Measurements from ENCODE around the gene KCNH1. TPM values are rescaled to one million over a fixed set of nuclear protein-coding genes. Genes with fewer than 3 reads are reported as not detected.

The KCNH1 gene
- total and polyA plus RNA-seq, 2 experiments from 2014 or later = 0.28 TPM; not detected in 1

- Histone ChIP-seq H3K36me3 (ENCODE audit: insufficient read depth) (no peaks in the 10 kb centered on the region), H2AFZ (no peak overlapping the region), H3K4me1 (ENCODE audit: insufficient read depth) (no peaks in the 10 kb centered on the region), H4K20me1 (replicated peaks; ENCODE audit: insufficient read depth) (no peaks in the 10 kb centered on the region; the same call in 1 of the 2 replicates), H3K27ac (ENCODE audit: low read depth) (no peak overlapping the region), H3F3A (replicated peaks; ENCODE audit: low read depth) (no peaks in the 10 kb centered on the region), H3K79me2 (replicated peaks; ENCODE audit: insufficient read depth) (no peaks in the 10 kb centered on the region), H3K9me2 (ENCODE audit: insufficient read depth) (no peaks in the 10 kb centered on the region), H3K4me3 (no peak overlapping the region), H3K4me2 (no peak overlapping the region), H3K27me3 (ENCODE audit: insufficient read depth) (no peaks in the 10 kb centered on the region)
- no peak for TF ChIP-seq NANOG (IDR thresholded peaks at IDR 0.05; ENCODE audit: borderline replicate concordance)
- TF ChIP-seq ZNF462 (CRISPR knock-in tag; IDR thresholded peaks at IDR 0.05) = no peak
- TF ChIP-seq ZNF331 (CRISPR knock-in tag; IDR thresholded peaks at IDR 0.05; ENCODE audit: low read depth) = no peak
- no peak for TF ChIP-seq ZNF114 (CRISPR knock-in tag; IDR thresholded peaks at IDR 0.05)
- no peak for TF ChIP-seq JUNB (IDR thresholded peaks at IDR 0.05; ENCODE audit: unreplicated experiment)
- TF ChIP-seq POLR2AphosphoS5 (IDR thresholded peaks at IDR 0.05; ENCODE audit: low read depth) = no peak
- TF ChIP-seq, protein P1, sequence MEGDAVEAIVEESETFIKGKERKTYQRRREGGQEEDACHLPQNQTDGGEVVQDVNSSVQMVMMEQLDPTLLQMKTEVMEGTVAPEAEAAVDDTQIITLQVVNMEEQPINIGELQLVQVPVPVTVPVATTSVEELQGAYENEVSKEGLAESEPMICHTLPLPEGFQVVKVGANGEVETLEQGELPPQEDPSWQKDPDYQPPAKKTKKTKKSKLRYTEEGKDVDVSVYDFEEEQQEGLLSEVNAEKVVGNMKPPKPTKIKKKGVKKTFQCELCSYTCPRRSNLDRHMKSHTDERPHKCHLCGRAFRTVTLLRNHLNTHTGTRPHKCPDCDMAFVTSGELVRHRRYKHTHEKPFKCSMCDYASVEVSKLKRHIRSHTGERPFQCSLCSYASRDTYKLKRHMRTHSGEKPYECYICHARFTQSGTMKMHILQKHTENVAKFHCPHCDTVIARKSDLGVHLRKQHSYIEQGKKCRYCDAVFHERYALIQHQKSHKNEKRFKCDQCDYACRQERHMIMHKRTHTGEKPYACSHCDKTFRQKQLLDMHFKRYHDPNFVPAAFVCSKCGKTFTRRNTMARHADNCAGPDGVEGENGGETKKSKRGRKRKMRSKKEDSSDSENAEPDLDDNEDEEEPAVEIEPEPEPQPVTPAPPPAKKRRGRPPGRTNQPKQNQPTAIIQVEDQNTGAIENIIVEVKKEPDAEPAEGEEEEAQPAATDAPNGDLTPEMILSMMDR (conservative IDR thresholded peaks at IDR 0.05; ENCODE audit: low read depth in 2 of 2) = no peak
- TF ChIP-seq CREB1 (CRISPR knock-in tag; IDR thresholded peaks at IDR 0.05; ENCODE audit: low read depth) = no peak
- TF ChIP-seq, protein P2, sequence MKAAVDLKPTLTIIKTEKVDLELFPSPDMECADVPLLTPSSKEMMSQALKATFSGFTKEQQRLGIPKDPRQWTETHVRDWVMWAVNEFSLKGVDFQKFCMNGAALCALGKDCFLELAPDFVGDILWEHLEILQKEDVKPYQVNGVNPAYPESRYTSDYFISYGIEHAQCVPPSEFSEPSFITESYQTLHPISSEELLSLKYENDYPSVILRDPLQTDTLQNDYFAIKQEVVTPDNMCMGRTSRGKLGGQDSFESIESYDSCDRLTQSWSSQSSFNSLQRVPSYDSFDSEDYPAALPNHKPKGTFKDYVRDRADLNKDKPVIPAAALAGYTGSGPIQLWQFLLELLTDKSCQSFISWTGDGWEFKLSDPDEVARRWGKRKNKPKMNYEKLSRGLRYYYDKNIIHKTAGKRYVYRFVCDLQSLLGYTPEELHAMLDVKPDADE (IDR thresholded peaks at IDR 0.05) = no peak
- TF ChIP-seq, protein P3, sequence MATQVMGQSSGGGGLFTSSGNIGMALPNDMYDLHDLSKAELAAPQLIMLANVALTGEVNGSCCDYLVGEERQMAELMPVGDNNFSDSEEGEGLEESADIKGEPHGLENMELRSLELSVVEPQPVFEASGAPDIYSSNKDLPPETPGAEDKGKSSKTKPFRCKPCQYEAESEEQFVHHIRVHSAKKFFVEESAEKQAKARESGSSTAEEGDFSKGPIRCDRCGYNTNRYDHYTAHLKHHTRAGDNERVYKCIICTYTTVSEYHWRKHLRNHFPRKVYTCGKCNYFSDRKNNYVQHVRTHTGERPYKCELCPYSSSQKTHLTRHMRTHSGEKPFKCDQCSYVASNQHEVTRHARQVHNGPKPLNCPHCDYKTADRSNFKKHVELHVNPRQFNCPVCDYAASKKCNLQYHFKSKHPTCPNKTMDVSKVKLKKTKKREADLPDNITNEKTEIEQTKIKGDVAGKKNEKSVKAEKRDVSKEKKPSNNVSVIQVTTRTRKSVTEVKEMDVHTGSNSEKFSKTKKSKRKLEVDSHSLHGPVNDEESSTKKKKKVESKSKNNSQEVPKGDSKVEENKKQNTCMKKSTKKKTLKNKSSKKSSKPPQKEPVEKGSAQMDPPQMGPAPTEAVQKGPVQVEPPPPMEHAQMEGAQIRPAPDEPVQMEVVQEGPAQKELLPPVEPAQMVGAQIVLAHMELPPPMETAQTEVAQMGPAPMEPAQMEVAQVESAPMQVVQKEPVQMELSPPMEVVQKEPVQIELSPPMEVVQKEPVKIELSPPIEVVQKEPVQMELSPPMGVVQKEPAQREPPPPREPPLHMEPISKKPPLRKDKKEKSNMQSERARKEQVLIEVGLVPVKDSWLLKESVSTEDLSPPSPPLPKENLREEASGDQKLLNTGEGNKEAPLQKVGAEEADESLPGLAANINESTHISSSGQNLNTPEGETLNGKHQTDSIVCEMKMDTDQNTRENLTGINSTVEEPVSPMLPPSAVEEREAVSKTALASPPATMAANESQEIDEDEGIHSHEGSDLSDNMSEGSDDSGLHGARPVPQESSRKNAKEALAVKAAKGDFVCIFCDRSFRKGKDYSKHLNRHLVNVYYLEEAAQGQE (IDR thresholded peaks at IDR 0.05; ENCODE audit: unreplicated experiment) = no peak
- H3K4me3 Mint-ChIP-seq = no peak overlapping the region
- no peak overlapping the region for H3K27ac Mint-ChIP-seq
- no peaks in the 10 kb centered on the region for H3K9me3 Mint-ChIP-seq
- ATAC-seq (no peak), DNase-seq (ENCODE audit: low spot score) (no peak)
- H3K4me1 Mint-ChIP-seq = peaks cover 17% of the 10 kb centered on the region
- no peaks in the 10 kb centered on the region for H3K27me3 Mint-ChIP-seq (ENCODE audit: insufficient read depth, low read depth, poor library complexity)
- H3K36me3 Mint-ChIP-seq (ENCODE audit: low read depth) = no peaks in the 10 kb centered on the region
Observed at GRCh38 chr1:210738256-210738655, 395.7 kb downstream of the KCNH1 start.

Data from GM23338 (cell line).